GM23338 (cell line): ENCODE data around the gene SGPP1. TPM values are rescaled to one million over a fixed set of nuclear protein-coding genes. Genes with fewer than 3 reads are reported as not detected.

Source experiments
- ATAC-seq: fragments of 200-7000 bp; cut with Tn5 transposase; 3 replicates; pipeline ENCODE4 v1.9.1; 2020
- DNase-seq: peaks from one replicate; pipeline ENCODE4 v3.0.0-alpha.2; 2015; ENCODE audit warnings: low spot score
- H2AFZ ChIP-seq: fragments of 200-600 bp; sonication (generic); 2 replicates; pipeline ENCODE4 v1.8.0; 2016; ENCODE audit warnings: antibody characterized with exemption, mild to moderate bottlenecking, moderate library complexity
- H3F3A ChIP-seq: fragments of 200-600 bp; sonication (generic); replicated peaks from 2 replicates; pipeline ENCODE4 v1.8.0; 2017; ENCODE audit warnings: antibody characterized with exemption, mixed run types, low read depth
- H3K27ac ChIP-seq: fragments of 200-600 bp; sonication (generic); 2 replicates; pipeline ENCODE4 v1.6.1; 2016; ENCODE audit warnings: low read depth
- H3K27me3 ChIP-seq: fragments of 200-600 bp; sonication (generic); 2 replicates; pipeline ENCODE4 v1.8.0; 2016; ENCODE audit warnings: mild to moderate bottlenecking, mixed run types, moderate library complexity; ENCODE audit not compliant: insufficient read depth
- H3K36me3 ChIP-seq: fragments of 200-600 bp; sonication (generic); 2 replicates; pipeline ENCODE4 v1.8.0; 2016; ENCODE audit warnings: mild to moderate bottlenecking; ENCODE audit not compliant: insufficient read depth
- H3K4me1 ChIP-seq: fragments of 200-600 bp; sonication (generic); 2 replicates; pipeline ENCODE4 v1.8.0; 2016; ENCODE audit warnings: mild to moderate bottlenecking, moderate library complexity; ENCODE audit not compliant: insufficient read depth
- H3K4me2 ChIP-seq: fragments of 200-600 bp; sonication (generic); 2 replicates; pipeline ENCODE4 v1.7.1; 2017; ENCODE audit warnings: mixed run types
- H3K4me3 ChIP-seq: fragments of 200-600 bp; sonication (generic); 2 replicates; pipeline ENCODE4 v1.6.1; 2016; ENCODE audit warnings: mixed run types
- H3K79me2 ChIP-seq: fragments of 200-600 bp; sonication (generic); replicated peaks from 2 replicates; pipeline ENCODE4 v1.8.0; 2017; ENCODE audit warnings: mild to moderate bottlenecking; ENCODE audit not compliant: insufficient read depth
- H3K9me2 ChIP-seq: fragments of 200-600 bp; sonication (generic); 2 replicates; pipeline ENCODE4 v1.8.0; 2017; ENCODE audit not compliant: insufficient read depth
- H4K20me1 ChIP-seq: fragments of 200-600 bp; sonication (generic); replicated peaks from 2 replicates; pipeline ENCODE4 v1.8.0; 2017; ENCODE audit warnings: mild to moderate bottlenecking; ENCODE audit not compliant: insufficient read depth
- H3K27ac Mint-ChIP-seq: 2 replicates; pipeline ENCODE4 v1.8.0; 2020; ENCODE audit warnings: inconsistent platforms, mild to moderate bottlenecking, moderate library complexity, mixed read lengths
- H3K27me3 Mint-ChIP-seq: 3 replicates; pipeline ENCODE4 v1.8.0; 2022; ENCODE audit warnings: low read depth, mild to moderate bottlenecking, moderate library complexity, mixed read lengths, inconsistent platforms; ENCODE audit not compliant: insufficient read depth, poor library complexity
- H3K36me3 Mint-ChIP-seq: 3 replicates; pipeline ENCODE4 v1.8.0; 2021; ENCODE audit warnings: low read depth, mild to moderate bottlenecking, inconsistent platforms, moderate library complexity, mixed read lengths
- H3K4me1 Mint-ChIP-seq: 3 replicates; pipeline ENCODE4 v1.8.0; 2020; ENCODE audit warnings: mild to moderate bottlenecking, inconsistent platforms, mixed read lengths
- H3K4me3 Mint-ChIP-seq: 3 replicates; pipeline ENCODE4 v1.8.0; 2021; ENCODE audit warnings: moderate library complexity, mild to moderate bottlenecking, inconsistent platforms, mixed read lengths
- H3K9me3 Mint-ChIP-seq: 3 replicates; pipeline ENCODE4 v1.8.0; 2020; ENCODE audit warnings: moderate library complexity, mild to moderate bottlenecking, inconsistent platforms, mixed read lengths
- CTCF ChIP-seq, 2 experiments: fragments of 200-600 bp in 1 of 2; sonication (generic) in 1 of 2; conservative IDR thresholded peaks; 2 replicates each; pipeline versions ENCODE4 v1.5.1 to v1.6.1; 2016 to 2017; ENCODE audit warnings: antibody characterized with exemption in 2 of 2, low read depth in 2 of 2, mild to moderate bottlenecking in 2 of 2, moderate library complexity in 1 of 2
- EZH2 ChIP-seq: fragments of 200-600 bp; sonication (generic); IDR thresholded peaks from one replicate; pipeline ENCODE4 v1.8.0; 2017; ENCODE audit warnings: antibody characterized with exemption, mild to moderate bottlenecking, low read depth; ENCODE audit not compliant: unreplicated experiment
- EZH2phosphoT487 ChIP-seq: fragments of 200-600 bp; sonication (generic); IDR thresholded peaks from one replicate; pipeline ENCODE4 v1.8.1; 2018; ENCODE audit warnings: antibody characterized with exemption; ENCODE audit not compliant: unreplicated experiment
- JUNB ChIP-seq: IDR thresholded peaks from one replicate; pipeline ENCODE4 v1.6.1; 2016; ENCODE audit warnings: antibody characterized with exemption; ENCODE audit not compliant: unreplicated experiment
- NANOG ChIP-seq: IDR thresholded peaks from 2 replicates; pipeline ENCODE4 v1.6.1; 2016; ENCODE audit warnings: antibody characterized with exemption, borderline replicate concordance
- POLR2AphosphoS5 ChIP-seq: IDR thresholded peaks from 2 replicates; pipeline ENCODE4 v1.6.1; 2016; ENCODE audit warnings: antibody characterized with exemption, low read depth
- REST ChIP-seq: IDR thresholded peaks from one replicate; pipeline ENCODE4 v1.6.1; 2018; ENCODE audit warnings: antibody characterized with exemption; ENCODE audit not compliant: unreplicated experiment
- STAT1 ChIP-seq: IDR thresholded peaks from one replicate; pipeline ENCODE4 v1.6.1; 2016; ENCODE audit warnings: antibody characterized with exemption; ENCODE audit not compliant: unreplicated experiment
- ZNF114 ChIP-seq: fragments of 250-450 bp; sonication (Bioruptor Pico); IDR thresholded peaks from 2 replicates; pipeline ENCODE4 v1.5.0; 2020; ENCODE audit warnings: mild to moderate bottlenecking, moderate library complexity
- ZNF331 ChIP-seq: fragments of 250-450 bp; sonication (Bioruptor Pico); IDR thresholded peaks from 2 replicates; pipeline ENCODE4 v1.5.0; 2020; ENCODE audit warnings: low read depth, mild to moderate bottlenecking, moderate library complexity
- polyA plus RNA-seq: library from polyadenylated mRNA; unstranded; fragments of >200 nt; fragmentation: Nextera tagmentation; extraction: Ambion mirVana; gene quantifications from 2 replicates; pipeline ENCODE4 v1.2.1, GENCODE V29; 2016
- total RNA-seq: library from RNA; depleted of rRNA; stranded (reverse); fragments of >200 nt; shearing (Covaris generic); gene quantifications from 2 replicates; pipeline ENCODE4 v1.2.3, GENCODE V29; 2014
- TF ChIP-seq, protein P1 (sequence below): IDR thresholded peaks from 2 replicates; pipeline ENCODE4 v1.6.1; 2016; ENCODE audit warnings: antibody characterized with exemption
- TF ChIP-seq, protein P2 (sequence below): fragments of 250-450 bp; sonication (Bioruptor Pico); IDR thresholded peaks from 2 replicates; pipeline ENCODE4 v1.5.0; 2020; ENCODE audit warnings: mild to moderate bottlenecking, moderate library complexity

The SGPP1 gene
- total and polyA plus RNA-seq, 2 experiments from 2014 or later, result 4.2 to 11.1 TPM

GRCh38 chr14:63654346-63654745 lies 73.5 kb downstream of the SGPP1 start (continued):
- TF ChIP-seq REST, result no peak
- TF ChIP-seq STAT1, result no peak
- no peak for TF ChIP-seq ZNF114 (CRISPR knock-in tag)
- no peak for TF ChIP-seq EZH2
- no peak for TF ChIP-seq EZH2phosphoT487
- TF ChIP-seq, protein P1, sequence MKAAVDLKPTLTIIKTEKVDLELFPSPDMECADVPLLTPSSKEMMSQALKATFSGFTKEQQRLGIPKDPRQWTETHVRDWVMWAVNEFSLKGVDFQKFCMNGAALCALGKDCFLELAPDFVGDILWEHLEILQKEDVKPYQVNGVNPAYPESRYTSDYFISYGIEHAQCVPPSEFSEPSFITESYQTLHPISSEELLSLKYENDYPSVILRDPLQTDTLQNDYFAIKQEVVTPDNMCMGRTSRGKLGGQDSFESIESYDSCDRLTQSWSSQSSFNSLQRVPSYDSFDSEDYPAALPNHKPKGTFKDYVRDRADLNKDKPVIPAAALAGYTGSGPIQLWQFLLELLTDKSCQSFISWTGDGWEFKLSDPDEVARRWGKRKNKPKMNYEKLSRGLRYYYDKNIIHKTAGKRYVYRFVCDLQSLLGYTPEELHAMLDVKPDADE, result no peak
- no peak for TF ChIP-seq NANOG
- TF ChIP-seq POLR2AphosphoS5, result no peak
- TF ChIP-seq ZNF331, result no peak

DNA sequence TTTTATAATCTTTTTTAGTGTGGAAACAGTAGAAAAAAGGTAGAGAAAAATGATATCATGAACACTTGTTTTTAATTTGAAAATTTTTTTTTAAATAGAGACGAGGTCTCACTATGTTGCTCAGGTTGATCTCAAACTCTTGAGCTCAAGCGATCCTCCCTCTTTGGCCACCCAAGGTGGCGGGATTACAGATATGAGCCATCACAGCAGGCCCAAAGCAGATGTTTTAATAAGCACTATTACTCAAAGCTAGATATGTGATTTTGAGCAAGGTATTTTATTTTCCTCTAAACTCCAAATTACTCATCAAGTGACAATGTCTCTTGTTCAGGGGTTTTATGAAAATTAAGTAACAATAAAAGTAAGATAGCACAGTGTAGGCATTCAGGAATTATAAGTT lies 75.5 kb downstream of the SGPP1 start:
- no peak overlapping the region for H3K4me3 Mint-ChIP-seq
- Histone ChIP-seq H3F3A (no peaks in the 10 kb centered on the region), H3K4me1 (no peaks in the 10 kb centered on the region), H3K9me2 (no peaks in the 10 kb centered on the region), H3K36me3 (no peaks in the 10 kb centered on the region), H3K27me3 (no peaks in the 10 kb centered on the region), H3K4me2 (no peak overlapping the region), H3K27ac (no peak overlapping the region), H3K4me3 (no peak overlapping the region), H2AFZ (no peak overlapping the region), H3K79me2 (no peaks in the 10 kb centered on the region), H4K20me1 (no peaks in the 10 kb centered on the region)
- no peak for DNase-seq
- H3K9me3 Mint-ChIP-seq, result no peaks in the 10 kb centered on the region
- no peak overlapping the region for H3K27ac Mint-ChIP-seq
- no peaks in the 10 kb centered on the region for H3K27me3 Mint-ChIP-seq
- no peak for ATAC-seq
- H3K36me3 Mint-ChIP-seq, result no peaks in the 10 kb centered on the region
- peaks cover 6% of the 10 kb centered on the region; the same call in 2 of the 3 replicates for H3K4me1 Mint-ChIP-seq
- TF ChIP-seq, protein P1, result no peak
- no peak for TF ChIP-seq STAT1
- TF ChIP-seq ZNF114 (CRISPR knock-in tag), result no peak
- TF ChIP-seq EZH2, result no peak
- TF ChIP-seq JUNB, result no peak
- TF ChIP-seq, protein P2, sequence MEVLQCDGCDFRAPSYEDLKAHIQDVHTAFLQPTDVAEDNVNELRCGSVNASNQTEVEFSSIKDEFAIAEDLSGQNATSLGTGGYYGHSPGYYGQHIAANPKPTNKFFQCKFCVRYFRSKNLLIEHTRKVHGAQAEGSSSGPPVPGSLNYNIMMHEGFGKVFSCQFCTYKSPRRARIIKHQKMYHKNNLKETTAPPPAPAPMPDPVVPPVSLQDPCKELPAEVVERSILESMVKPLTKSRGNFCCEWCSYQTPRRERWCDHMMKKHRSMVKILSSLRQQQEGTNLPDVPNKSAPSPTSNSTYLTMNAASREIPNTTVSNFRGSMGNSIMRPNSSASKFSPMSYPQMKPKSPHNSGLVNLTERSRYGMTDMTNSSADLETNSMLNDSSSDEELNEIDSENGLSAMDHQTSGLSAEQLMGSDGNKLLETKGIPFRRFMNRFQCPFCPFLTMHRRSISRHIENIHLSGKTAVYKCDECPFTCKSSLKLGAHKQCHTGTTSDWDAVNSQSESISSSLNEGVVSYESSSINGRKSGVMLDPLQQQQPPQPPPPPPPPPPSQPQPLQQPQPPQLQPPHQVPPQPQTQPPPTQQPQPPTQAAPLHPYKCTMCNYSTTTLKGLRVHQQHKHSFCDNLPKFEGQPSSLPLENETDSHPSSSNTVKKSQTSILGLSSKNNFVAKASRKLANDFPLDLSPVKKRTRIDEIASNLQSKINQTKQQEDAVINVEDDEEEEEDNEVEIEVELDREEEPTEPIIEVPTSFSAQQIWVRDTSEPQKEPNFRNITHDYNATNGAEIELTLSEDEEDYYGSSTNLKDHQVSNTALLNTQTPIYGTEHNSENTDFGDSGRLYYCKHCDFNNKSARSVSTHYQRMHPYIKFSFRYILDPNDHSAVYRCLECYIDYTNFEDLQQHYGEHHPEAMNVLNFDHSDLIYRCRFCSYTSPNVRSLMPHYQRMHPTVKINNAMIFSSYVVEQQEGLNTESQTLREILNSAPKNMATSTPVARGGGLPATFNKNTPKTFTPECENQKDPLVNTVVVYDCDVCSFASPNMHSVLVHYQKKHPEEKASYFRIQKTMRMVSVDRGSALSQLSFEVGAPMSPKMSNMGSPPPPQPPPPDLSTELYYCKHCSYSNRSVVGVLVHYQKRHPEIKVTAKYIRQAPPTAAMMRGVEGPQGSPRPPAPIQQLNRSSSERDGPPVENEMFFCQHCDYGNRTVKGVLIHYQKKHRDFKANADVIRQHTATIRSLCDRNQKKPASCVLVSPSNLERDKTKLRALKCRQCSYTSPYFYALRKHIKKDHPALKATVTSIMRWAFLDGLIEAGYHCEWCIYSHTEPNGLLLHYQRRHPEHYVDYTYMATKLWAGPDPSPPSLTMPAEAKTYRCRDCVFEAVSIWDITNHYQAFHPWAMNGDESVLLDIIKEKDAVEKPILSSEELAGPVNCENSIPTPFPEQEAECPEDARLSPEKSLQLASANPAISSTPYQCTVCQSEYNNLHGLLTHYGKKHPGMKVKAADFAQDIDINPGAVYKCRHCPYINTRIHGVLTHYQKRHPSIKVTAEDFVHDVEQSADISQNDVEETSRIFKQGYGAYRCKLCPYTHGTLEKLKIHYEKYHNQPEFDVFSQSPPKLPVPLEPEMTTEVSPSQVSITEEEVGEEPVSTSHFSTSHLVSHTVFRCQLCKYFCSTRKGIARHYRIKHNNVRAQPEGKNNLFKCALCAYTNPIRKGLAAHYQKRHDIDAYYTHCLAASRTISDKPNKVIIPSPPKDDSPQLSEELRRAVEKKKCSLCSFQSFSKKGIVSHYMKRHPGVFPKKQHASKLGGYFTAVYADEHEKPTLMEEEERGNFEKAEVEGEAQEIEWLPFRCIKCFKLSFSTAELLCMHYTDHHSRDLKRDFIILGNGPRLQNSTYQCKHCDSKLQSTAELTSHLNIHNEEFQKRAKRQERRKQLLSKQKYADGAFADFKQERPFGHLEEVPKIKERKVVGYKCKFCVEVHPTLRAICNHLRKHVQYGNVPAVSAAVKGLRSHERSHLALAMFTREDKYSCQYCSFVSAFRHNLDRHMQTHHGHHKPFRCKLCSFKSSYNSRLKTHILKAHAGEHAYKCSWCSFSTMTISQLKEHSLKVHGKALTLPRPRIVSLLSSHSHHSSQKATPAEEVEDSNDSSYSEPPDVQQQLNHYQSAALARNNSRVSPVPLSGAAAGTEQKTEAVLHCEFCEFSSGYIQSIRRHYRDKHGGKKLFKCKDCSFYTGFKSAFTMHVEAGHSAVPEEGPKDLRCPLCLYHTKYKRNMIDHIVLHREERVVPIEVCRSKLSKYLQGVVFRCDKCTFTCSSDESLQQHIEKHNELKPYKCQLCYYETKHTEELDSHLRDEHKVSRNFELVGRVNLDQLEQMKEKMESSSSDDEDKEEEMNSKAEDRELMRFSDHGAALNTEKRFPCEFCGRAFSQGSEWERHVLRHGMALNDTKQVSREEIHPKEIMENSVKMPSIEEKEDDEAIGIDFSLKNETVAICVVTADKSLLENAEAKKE (CRISPR knock-in tag), result no peak
- TF ChIP-seq POLR2AphosphoS5, result no peak
- TF ChIP-seq CTCF (conservative IDR thresholded peaks at IDR 0.05; ENCODE audit: low read depth in 2 of 2), result no peak
- TF ChIP-seq EZH2phosphoT487, result no peak
